ENCODE measurements around the gene P2RX3.
A peak's percentile ranks its signal among the peaks of the same experiment; 100 is the strongest.

P2RX3 gene

GRCh38 chr11:57309106-57310059 lies 28.8 kb upstream of the P2RX3 start:
- DNase-seq (ENCODE audit: low read depth in 2 of 3, low spot score in 2 of 3) = no peak

GRCh38 chr11:57310091-57310490 lies 28.1 kb upstream of the P2RX3 start:
- no peak for DNase-seq (ENCODE audit: low read depth in 2 of 3, low spot score in 2 of 3)

GRCh38 chr11:57310630-57311086 lies 27.5 kb upstream of the P2RX3 start:
- DNase-seq (ENCODE audit: low read depth in 2 of 3, low spot score in 2 of 3) = no peak

- DNase-seq (ENCODE audit: low read depth in 2 of 3, low spot score in 2 of 3) = peak; percentile 45 to 62 (median 47)
These were observed 26.8 kb upstream of the P2RX3 start for GRCh38 chr11:57311109-57311936.

GRCh38 chr11:57312511-57313021 lies 25.6 kb upstream of the P2RX3 start:
- no peak for DNase-seq (ENCODE audit: low read depth in 2 of 3, low spot score in 2 of 3)

GRCh38 chr11:57313071-57313787 lies 24.9 kb upstream of the P2RX3 start:
- no peak for DNase-seq (ENCODE audit: low read depth in 2 of 3, low spot score in 2 of 3)

- no peak for DNase-seq (ENCODE audit: low read depth in 2 of 3, low spot score in 2 of 3)
These were observed 24.4 kb upstream of the P2RX3 start for GRCh38 chr11:57313788-57314135.

- DNase-seq (ENCODE audit: low read depth in 2 of 3, low spot score in 2 of 3) = no peak
These were observed 23.8 kb upstream of the P2RX3 start for GRCh38 chr11:57314221-57314973.

- no peak for DNase-seq (ENCODE audit: low read depth in 2 of 3, low spot score in 2 of 3)
These were observed 22.7 kb upstream of the P2RX3 start for GRCh38 chr11:57315491-57315890.

- DNase-seq (ENCODE audit: low read depth in 2 of 3, low spot score in 2 of 3) = no peak
These were observed 22.1 kb upstream of the P2RX3 start for GRCh38 chr11:57316017-57316416.

- no peak for DNase-seq (ENCODE audit: low read depth in 2 of 3, low spot score in 2 of 3)
These were observed 20.0 kb upstream of the P2RX3 start for GRCh38 chr11:57318178-57318577.

- DNase-seq (ENCODE audit: low read depth in 2 of 3, low spot score in 2 of 3) = no peak
These were observed 18.0 kb upstream of the P2RX3 start for GRCh38 chr11:57320067-57320718.

GRCh38 chr11:57320719-57321387 lies 17.3 kb upstream of the P2RX3 start:
- no peak for DNase-seq (ENCODE audit: low read depth in 2 of 3, low spot score in 2 of 3)

- DNase-seq (ENCODE audit: low read depth in 2 of 3, low spot score in 2 of 3) = no peak
These were observed 16.5 kb upstream of the P2RX3 start for GRCh38 chr11:57321388-57322255.

- no peak for DNase-seq (ENCODE audit: low read depth in 2 of 3, low spot score in 2 of 3)
These were observed 15.6 kb upstream of the P2RX3 start for GRCh38 chr11:57322256-57323166.

- DNase-seq (ENCODE audit: low read depth in 2 of 3, low spot score in 2 of 3) = no peak
These were observed 14.8 kb upstream of the P2RX3 start for GRCh38 chr11:57323167-57323854.

- no peak for DNase-seq (ENCODE audit: low read depth in 2 of 3, low spot score in 2 of 3)
These were observed 14.3 kb upstream of the P2RX3 start for GRCh38 chr11:57323855-57324153.
